Measurements from ENCODE around the gene CMTM1.
"Not testable (repeated sequence)": the region's sequence is repeated elsewhere in the genome, so short reads cannot be mapped to it uniquely, and the experiment has no call there.

CMTM1 gene

DNA sequence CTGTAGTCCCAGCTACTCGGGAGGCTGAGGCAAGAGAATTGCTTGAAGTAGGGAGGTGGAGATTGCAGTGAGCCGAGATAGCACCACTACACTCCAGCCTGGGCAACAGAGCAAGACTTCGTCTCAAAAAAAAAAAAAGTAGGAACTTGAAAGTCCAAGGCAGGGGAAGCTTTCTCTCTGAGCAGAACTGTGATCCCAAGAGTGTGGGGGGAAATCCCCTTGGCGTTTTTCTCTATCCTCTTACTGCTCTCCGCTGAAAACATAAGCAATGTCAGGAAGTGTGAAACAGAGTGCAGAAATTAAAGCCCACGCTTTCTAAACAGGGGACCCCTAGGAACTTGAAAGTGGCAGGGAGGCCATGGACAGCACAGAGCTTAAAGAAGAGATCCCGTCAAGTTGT, 28.5 kb downstream of the CMTM1 start:
- no peak for DNase-seq

DNA sequence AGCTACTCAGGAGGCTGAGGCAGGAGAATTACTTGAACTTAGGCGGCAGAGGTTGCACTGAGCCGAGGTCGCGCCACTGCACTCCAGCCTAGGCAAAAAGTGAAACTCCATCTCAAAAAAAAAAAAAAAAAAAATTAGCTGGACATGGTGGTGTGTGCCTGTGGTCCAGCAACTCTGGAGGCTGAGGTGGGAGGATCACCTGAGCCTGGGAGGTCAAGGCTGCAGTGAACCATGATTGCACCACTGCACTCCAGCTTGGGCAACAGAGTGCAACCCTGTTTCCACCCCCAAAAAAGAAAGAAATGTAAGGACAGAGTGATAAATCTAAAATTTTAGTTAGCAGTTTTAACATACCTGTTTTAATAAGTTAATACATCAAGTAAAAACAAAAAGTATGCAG, 30.3 kb downstream of the CMTM1 start:
- DNase-seq, result not testable (repeated sequence)

DNA sequence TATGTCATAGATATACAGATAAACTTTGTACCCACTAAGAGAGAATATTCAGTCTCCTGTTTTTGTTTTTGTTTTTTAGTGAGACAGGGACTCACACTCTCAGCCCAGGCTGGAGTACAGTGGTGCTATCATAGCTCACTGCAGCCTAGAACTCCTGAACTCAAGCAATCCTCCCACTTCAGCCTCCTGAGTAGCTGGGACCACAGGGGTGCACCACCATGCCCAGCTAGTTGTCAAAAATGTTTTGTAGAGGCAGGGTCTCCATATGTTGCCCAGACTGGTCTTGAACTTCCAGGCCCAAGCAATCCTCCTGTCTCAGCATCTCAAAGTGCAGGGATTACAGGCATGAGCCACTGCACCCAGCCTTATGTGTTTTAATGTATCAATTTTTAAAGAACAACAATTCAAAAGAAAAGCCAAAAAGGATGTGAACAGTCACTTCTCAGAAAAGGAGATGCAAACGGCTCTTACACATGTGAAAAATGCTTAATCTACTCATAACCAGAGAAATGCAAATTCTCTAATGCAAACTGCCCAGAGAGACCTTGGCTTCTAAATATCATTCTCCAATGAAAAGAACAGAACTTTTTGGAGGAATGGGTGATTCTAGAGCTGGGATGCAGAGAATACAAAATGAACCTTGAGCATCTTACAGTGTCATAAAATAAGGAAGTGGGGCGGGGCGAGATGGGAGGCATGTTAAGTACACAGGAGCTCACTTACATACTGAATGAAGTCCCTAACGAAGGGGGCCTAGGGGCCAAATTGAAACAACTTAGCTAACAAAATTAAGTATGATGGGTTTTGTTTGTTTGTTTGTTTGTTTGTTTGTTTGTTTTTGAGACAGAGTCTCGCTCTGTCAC, 31.0 kb downstream of the CMTM1 start:
- no peak for DNase-seq

DNA sequence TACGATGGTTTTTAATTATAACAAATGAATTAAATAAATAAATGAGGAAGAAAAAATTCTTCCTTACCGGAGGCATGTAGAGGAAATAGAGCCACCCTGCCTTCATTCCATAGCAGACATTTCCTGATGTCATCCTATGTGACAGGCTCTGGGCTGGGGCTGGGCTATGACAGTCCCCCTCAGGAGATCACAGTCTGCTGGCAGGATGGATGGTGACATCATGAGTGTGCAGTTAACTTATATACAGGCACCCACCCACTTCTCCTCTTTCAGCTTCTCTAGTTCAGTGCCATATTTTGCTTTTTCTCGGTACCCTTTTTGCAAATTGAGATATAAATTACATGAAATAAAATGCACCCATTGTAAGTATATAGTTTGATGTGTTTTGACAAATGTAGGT, 31.9 kb downstream of the CMTM1 start:
- DNase-seq, result no peak

DNA sequence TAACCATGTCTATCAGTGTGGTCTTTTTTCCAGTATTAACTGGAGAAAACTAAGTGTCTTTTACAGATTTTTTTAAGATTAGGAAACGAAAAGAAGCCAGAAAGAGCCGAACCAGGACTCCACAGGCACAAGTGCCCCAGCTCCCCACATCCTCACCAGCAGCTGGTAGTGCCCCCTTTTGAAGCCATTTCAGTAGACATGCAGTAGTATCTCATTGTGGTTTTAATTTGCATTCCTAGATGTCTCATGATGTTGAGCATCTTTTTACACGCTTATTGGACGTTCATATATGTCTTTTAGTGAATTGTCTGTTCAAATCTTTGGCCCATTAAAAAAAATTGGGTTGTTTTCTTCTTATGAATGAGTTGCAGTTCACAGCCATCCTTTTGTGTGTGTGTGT, 33.5 kb downstream of the CMTM1 start:
- no peak for DNase-seq

DNA sequence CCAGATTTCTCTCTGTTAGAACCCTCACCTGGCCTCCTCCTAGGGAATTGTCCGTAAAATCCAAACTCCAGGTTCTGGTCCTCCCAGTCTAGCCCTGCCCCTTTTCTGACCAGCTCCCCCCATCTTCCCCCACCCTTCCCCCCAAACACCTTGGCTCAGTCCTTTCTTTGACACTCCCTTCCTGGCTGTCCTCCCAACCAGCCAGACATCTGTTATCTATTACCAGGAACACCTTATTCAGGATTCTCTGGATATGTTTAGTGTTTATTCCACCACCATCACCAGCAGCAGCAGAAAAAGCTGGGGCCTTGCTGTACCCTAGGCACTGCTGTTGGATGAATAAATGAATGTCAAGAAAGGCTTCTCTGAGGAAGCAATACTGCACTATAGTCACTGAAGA, 34.2 kb downstream of the CMTM1 start:
- DNase-seq, result no peak

DNA sequence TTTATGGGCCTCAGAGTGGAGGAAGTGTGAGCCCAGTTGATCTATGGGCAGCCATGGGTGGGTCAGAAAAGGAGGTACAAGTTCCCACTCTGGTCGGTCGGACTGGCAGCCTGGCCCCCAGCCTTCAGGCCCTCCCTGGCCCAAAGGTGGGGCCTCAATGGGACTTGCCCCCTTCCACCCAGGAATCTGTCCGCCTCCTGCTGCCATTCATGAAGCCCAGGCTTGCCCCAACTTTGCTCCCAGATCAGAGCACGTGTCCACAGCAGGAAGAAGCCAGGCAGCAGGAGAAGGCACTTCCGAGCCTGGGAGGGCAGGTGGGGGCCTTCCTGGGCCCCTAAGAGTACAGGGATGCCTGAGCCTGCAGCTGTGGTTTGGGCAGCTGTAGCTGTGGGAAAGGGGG, 35.2 kb downstream of the CMTM1 start:
- no peak for DNase-seq

DNA sequence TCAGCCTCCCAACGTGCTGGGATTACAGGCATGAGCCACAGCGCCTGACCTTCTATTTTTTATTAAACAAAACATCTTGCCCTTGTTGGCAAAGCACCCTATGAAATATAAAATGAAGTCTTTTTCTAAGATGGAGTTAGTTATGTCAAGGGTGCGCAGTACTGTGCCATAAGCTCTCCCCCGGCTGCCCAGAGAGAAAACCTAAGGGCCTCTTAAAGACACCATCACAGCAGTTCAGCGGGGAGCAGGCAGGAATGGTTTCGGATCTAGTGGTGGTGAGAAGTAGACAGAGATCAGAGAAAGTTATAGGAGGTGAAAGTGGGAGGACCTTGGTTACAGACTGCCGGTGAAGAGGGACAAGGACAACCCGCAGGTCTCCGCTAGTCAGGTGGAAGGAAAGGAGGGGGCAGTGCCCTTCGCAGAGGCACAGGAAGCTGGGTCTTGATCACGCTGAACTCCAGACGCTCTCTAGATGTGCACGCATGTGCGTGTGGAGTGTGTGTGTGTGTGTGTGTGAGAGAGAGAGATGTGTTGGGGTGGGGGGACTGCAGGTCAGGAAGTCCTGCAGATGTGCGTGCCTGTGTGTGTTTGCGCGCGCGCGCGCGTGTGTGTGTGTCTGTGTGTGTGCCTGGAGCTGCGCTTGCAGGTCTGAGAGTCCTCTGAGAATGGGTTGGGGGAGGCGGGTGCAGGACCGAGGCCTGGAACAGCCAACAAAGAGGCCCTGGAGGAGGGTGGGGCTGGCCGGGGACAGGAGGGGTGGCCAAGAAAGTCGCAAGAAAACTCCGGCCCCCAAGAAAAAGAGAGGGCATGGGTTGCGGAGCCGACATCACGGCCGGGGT, 37.5 kb downstream of the CMTM1 start:
- peak in 1 of 2 experiments; percentile 28 for DNase-seq

DNA sequence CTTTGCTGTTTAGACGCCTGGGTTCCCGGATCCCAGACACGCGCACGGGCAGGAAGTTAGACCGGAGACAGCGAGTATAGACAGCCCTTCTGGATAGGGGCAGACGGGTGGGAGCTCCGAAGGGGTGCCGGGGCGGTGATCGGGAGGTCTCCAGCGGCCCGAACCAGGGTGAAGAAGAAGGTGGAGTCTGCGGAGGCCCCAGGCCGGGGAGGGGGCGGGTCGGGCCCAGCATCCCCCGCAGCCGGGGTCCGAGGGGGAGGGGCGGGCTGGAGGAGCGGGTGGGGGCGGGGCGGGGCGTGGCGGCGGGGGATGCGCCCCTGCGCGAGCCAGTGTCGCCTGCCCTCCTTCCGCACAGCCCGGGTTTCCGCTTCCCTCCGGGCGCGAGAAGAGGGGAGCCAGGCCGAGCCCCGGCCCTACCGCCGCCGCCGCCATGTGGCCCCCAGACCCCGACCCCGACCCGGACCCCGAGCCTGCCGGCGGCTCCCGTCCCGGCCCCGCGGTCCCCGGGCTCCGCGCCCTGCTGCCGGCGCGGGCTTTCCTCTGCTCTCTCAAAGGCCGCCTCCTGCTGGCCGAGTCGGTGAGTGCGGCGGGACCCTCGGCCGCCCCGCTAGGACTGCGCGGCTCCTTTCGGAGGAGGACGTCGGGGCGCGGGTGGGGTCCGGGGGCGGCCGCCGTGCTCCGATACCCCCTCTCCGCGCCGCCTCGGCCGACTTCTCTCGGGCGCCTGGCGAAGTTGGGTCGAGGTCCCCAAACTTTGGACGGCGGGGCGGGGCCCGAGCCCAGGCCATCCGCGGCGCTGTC, 38.3 kb downstream of the CMTM1 start, which contains the start of gene CMTM3:
Gene CMTM3, plus strand, starts transcription at position 329 of the 801 bp plus-strand sequence. Its CDS starts 102 bp downstream, at position 431.
- peak; percentile 24 to 46 for DNase-seq

DNA sequence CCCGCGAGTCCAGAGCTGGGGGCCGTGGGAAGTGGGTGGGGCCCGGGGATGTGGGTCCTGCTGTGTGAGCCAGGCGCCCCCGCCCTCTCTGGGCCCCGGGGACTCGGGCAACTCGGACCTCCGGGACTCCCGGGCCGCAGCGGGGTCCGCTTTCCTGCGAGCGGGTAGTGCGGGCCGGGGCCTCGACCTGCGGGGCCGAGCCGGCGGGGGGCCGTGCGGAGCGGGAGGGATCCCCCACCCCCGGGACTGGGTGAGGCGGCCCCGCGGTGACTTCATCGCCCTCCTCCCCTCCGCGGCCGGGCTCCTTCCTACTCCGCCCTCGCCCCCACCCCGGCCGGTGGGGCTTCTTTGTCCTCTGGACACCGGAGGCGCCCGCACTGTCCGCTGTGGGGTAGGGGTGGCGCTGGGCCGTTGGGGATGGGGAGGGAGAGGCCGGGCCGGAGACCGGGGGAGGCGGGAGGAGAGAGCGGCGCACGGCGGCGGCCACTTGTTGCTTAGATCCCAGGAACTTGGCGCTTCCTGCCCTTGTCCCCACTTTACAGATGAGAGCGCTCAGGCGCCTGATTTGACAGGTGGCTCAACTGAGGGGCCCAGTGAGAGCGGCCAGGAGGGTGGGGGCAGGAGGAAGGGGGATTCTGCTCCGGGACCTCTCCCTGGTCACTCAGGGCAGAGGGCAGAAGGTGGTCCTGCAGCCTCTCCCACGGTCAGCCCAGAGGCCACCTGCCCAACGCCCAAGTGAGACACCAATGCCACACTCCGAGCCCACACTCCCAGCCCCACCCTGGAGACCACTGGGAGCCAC, 39.1 kb downstream of the CMTM1 start:
- DNase-seq, result peak in 1 of 2 experiments; percentile 25

DNA sequence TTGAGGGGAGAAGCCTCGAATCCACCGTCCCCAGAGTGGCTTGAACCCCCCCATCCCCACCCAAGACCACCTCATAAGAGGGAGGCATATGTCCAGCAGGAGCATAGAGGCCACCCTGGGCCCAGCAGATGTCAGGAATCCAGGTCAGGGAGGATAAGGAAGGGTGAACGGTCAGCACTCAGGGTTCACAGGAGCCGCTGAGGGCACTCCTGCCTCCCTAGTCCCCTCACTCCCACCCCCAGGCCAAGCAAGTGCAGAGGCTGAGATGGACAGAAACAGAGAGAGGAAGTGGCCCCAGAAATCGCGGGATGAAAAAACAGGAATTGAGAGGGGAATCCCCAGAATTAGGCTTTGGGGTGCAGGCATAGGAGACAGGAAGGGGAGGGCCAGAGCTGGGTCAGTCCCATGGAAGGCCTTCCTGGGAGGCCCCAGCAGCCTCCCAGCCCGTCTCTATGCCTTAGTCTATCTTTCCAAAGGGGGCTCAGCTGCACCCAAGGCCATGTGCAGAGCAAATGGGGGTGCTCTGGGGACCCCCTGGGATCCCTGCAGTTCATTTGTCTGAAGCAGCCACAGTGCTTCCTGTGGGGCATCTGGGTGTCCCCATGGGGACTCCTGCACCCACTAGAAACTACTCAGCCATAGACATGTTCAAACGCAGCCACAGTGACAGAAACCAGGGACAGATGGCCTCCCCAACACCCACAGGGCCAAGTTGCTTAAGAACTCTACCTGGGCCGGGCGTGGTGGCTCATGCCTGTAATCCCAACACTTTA, 39.9 kb downstream of the CMTM1 start:
- peak; percentile 27 to 66 for DNase-seq

DNA sequence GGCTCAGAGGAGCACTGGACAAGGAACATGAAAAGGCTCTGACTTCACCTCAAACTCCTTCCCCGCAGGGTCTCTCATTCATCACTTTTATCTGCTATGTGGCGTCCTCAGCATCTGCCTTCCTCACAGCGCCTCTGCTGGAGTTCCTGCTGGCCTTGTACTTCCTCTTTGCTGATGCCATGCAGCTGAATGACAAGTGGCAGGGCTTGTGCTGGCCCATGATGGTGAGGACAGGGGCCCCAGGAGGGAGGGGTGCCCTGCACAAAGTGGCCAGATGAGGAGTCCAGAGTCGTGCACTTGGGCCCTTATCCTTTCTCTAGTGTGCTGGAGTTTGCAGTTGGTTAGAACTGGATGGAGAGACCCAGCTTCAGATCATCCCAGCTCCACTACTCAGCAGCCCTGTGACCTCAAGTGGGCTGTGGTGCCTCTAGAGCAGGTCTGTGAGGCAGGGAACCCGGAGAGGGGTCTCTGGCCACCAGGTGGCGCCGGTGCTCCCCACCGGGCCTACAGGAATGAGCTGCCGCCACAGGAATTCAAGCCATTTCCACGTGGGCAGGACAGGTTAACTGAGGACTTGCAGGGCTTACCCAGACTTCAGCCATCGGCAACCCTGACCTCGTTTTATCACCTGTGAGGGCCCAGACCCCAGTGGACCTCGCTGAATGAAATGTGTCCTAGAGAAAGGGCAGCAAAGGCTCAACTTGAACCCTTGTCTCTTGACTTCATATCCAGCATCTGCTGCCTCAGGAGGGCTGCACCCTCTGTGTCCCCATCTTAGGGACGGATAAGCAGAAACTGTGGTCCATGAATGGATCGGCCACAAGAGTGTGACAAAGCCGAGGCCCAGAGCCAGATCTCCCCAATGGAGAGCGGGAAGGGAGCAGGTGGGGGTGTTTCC, 42.3 kb downstream of the CMTM1 start:
- DNase-seq, result peak; percentile 69 to 81

DNA sequence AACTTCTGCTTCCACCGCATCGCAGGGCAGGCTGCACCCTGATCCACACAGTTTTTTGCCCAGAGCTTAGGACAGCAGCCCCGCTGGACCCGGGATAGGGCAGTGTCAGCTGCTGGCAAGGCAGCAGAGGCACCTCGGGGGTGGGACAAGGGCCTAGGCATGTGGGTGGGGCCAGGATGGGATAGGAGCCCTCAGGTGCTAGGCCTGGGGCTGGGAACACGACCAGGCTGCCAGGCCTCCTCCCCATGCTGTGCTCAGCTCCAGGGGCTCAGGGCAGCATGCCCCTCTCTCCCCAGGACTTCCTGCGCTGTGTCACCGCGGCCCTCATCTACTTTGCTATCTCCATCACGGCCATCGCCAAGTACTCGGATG, 42.9 kb downstream of the CMTM1 start:
- no peak for DNase-seq

DNA sequence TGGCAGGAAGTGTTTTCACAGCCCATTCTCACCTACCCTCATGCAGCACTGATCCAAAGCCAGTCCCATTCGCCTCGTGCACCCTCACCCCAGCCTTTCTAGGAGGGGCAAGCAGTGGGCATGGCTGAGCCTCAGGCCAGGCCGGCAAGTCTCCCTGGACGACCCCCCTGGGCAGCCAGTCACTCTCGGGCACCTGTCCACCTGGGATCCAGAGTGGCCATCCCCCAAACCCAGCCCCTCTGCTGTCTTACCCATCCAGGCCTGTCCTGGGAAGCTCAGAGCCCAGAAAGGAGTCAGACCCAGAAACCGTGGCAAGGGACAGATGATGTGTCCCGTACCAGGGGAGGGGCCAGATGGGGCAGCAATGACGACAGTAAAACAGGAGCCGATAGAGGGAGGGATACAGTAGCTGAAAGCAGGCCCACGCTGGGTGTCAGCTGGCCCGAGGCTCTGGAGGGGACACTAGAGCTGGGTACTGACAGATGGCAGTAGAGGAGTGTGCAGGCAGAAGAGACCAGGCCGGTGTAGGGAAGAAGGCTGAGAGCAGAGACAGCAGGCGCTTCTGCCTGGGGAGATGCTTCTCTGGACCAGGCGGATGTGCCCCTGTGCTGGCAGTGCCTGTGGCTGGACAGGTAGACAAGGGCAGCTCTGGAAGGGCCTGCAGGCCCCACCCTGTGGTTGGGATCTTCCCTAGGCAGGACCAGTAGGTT, 44.0 kb downstream of the CMTM1 start:
- DNase-seq, result peak; percentile 97 to 99

DNA sequence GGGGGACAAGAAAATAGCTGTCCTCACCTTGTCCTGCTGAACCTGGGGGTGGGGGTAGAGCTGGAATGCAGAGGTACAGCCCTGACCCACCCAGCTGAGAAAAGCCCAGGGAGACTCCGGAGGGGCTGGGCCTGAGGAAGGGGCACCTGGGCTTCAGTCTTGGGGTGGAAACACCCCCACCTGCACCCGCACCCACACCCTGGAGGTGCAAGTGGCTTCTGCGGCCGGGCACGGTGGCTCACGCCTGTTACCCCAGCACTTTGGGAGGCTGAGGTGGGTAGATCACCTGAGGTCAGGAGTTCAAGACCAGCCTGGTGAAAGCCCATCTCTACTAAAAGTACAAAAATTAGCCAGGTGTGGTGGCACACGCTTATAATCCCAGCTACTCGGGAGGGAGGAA, 45.7 kb downstream of the CMTM1 start:
- DNase-seq, result not testable (repeated sequence)

DNA sequence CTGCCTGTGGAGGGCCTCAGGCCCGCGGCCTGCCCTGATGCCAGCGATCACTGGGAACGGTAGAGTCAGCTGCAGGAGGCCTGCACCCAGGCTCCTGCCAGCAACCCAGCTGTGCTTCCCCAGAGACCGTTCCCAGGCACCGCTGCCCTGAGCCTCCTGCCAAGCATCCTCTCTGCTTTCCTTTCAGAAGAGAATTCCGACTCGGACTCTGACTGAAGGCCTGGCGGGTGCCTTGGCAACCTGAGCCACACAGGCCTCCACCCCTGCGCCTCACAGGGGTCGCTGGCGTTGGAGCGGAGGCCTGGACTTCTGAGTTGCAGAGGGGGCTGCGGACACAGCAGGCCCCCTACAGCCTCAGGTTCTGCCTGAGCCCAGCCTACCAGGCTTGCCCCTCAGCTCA, 46.2 kb downstream of the CMTM1 start:
- DNase-seq, result no peak

DNA sequence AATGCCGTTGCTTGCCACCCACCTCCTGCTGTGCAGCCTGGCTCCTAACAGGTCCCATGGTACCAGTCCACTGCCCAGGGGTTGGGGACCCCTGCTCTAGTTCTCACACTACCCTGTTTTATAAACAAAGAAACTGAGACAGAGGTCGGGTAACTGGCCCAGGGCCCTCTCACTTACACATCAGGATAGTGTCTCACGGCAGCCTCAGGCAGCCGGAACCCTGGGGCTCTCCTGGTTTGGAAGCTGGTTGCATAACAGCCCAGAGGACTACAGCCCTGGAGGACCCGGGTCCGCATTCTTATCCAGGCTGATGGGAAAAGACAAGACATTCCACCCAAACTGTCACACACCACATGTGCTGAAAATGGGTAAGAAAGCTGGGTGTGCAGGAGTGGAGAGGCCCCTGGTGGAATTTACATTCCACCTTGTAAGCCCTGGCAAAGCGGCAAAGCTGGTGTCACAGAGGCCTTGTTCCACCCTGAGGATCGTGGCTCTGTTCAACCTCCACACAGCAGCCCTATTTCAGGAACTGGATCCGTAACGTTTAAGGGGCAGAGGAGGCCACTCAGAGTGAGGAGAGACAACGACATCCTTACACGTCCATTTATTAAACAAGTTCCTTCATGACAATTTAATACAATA, 48.0 kb downstream of the CMTM1 start:
- DNase-seq, result no peak

DNA sequence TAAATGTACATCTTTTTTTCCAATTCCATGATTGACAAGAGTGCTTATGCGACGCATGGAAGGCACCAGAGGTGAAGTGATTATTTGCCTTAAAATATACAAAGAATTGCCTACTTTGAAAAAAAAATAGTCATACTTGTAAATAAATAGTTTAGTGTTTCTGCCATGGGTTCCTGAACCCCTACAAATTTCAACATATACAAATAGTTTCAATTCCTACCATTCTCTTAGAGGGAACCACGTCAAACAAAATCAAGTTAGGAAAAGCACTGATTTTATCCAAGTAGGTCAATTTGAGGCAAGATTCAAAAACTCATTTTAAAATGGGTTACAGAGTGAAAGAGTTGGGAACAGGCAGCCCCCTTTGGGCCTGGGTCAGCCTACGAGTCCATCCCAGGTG, 49.9 kb downstream of the CMTM1 start:
- DNase-seq, result no peak

DNA sequence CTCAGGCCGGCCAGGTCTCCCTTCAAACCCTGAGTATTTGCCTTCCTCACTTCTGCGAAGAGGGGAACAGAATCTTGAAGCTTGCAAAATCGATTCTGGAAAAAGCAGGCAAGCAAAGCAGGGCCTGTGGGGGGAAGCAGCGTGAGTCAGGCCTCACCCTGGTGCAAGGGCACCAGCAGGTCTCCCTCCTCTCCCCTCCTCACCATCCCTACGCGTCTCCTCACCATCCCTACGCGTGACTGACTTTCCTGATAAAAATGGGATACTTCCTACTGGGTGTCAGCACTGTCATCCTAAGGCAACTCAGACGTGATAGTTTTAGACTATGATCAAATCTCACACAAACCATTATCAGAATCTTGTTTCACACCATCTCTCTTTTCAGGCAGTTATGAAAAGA, 50.4 kb downstream of the CMTM1 start:
- no peak for DNase-seq

All from NCI-H524 (cell line).